ENCODE data around the gene LYPD1. TPM values are rescaled to one million over a fixed set of nuclear protein-coding genes. Genes with fewer than 3 reads are reported as not detected.

LYPD1 gene
- total RNA-seq, 1 donor from 2014 or later = 6.0 TPM

GRCh38 chr2:132690664-132691303, 20.8 kb upstream of the LYPD1 start:
- Histone ChIP-seq H3K4me1 (no peaks in the 10 kb centered on the region), H4K20me1 (ENCODE audit: low read depth) (no peaks in the 10 kb centered on the region), H3K4me3 (no peak overlapping the region), H3F3A (ENCODE audit: low read depth) (no peaks in the 10 kb centered on the region), H3K4me2 (no peak overlapping the region), H3K36me3 (no peaks in the 10 kb centered on the region), H2AFZ (replicated peaks) (peak overlapping the region; percentile 37), H3K27ac (no peak overlapping the region), H3K27me3 (no peaks in the 10 kb centered on the region), H3K9ac (no peak overlapping the region), H3K79me2 (ENCODE audit: low read depth) (no peaks in the 10 kb centered on the region), H3K9me3 (ENCODE audit: low read depth) (no peaks in the 10 kb centered on the region)
- H3K27me3 Mint-ChIP-seq (ENCODE audit: insufficient read depth, low read depth) = peaks cover 2% of the 10 kb centered on the region
- TF ChIP-seq EZH2 (IDR thresholded peaks at IDR 0.05) (no peak), CTCF (IDR thresholded peaks at IDR 0.05) (no peak), EZH2phosphoT487 (IDR thresholded peaks at IDR 0.05) (no peak)
- DNase-seq (ENCODE audit: low spot score) = no peak
- no peak overlapping the region for H3K27ac Mint-ChIP-seq
- H3K4me1 Mint-ChIP-seq = no peaks in the 10 kb centered on the region
- no peak overlapping the region for H3K4me3 Mint-ChIP-seq
- H3K36me3 Mint-ChIP-seq = peaks cover 4% of the 10 kb centered on the region
- H3K9me3 Mint-ChIP-seq = no peaks in the 10 kb centered on the region

- Histone ChIP-seq H3K9ac (no peak overlapping the region), H3K4me3 (no peak overlapping the region), H3K9me3 (ENCODE audit: low read depth) (no peaks in the 10 kb centered on the region), H3K4me1 (no peaks in the 10 kb centered on the region), H3K4me2 (no peak overlapping the region), H3K27ac (no peak overlapping the region), H4K20me1 (ENCODE audit: low read depth) (no peaks in the 10 kb centered on the region), H3K79me2 (ENCODE audit: low read depth) (no peaks in the 10 kb centered on the region), H3K27me3 (no peaks in the 10 kb centered on the region), H3F3A (ENCODE audit: low read depth) (no peaks in the 10 kb centered on the region), H2AFZ (replicated peaks) (no peak overlapping the region), H3K36me3 (no peaks in the 10 kb centered on the region)
- DNase-seq (ENCODE audit: low spot score) = no peak
- H3K36me3 Mint-ChIP-seq = no peaks in the 10 kb centered on the region
- no peak overlapping the region for H3K27ac Mint-ChIP-seq
- peaks cover 2% of the 10 kb centered on the region for H3K27me3 Mint-ChIP-seq (ENCODE audit: insufficient read depth, low read depth)
- no peaks in the 10 kb centered on the region for H3K9me3 Mint-ChIP-seq
- no peaks in the 10 kb centered on the region for H3K4me1 Mint-ChIP-seq
- TF ChIP-seq EZH2 (IDR thresholded peaks at IDR 0.05) (no peak), CTCF (IDR thresholded peaks at IDR 0.05) (no peak), EZH2phosphoT487 (IDR thresholded peaks at IDR 0.05) (no peak)
- H3K4me3 Mint-ChIP-seq = no peak overlapping the region
Observed at GRCh38 chr2:132681766-132682165, 11.8 kb upstream of the LYPD1 start.

- no peaks in the 10 kb centered on the region for H3K36me3 ChIP-seq
- Mint-ChIP-seq H3K4me1 (no peaks in the 10 kb centered on the region), H3K27ac (no peak overlapping the region), H3K9me3 (no peaks in the 10 kb centered on the region), H3K4me3 (no peak overlapping the region), H3K27me3 (ENCODE audit: insufficient read depth, low read depth) (peaks cover 2% of the 10 kb centered on the region), H3K36me3 (no peaks in the 10 kb centered on the region)
- H3K9ac ChIP-seq = no peak overlapping the region
- H3K79me2 ChIP-seq (ENCODE audit: low read depth) = no peaks in the 10 kb centered on the region
- no peaks in the 10 kb centered on the region for H3F3A ChIP-seq (ENCODE audit: low read depth)
- DNase-seq (ENCODE audit: low spot score) = no peak
- H3K27me3 ChIP-seq = no peaks in the 10 kb centered on the region
- no peaks in the 10 kb centered on the region for H3K4me1 ChIP-seq
- H2AFZ ChIP-seq (replicated peaks) = no peak overlapping the region
- no peak for TF ChIP-seq EZH2 (IDR thresholded peaks at IDR 0.05)
- TF ChIP-seq EZH2phosphoT487 (IDR thresholded peaks at IDR 0.05) = no peak
- no peak for TF ChIP-seq CTCF (IDR thresholded peaks at IDR 0.05)
- no peak overlapping the region for H3K27ac ChIP-seq
- H3K9me3 ChIP-seq (ENCODE audit: low read depth) = no peaks in the 10 kb centered on the region
- no peak overlapping the region for H3K4me3 ChIP-seq
- no peaks in the 10 kb centered on the region for H4K20me1 ChIP-seq (ENCODE audit: low read depth)
- H3K4me2 ChIP-seq = no peak overlapping the region
Observed at GRCh38 chr2:132680544-132680943, 10.5 kb upstream of the LYPD1 start.

Data from neural progenitor cell (in vitro differentiated cells).